NCI-H226 (cell line): ENCODE data around the gene SOAT1.
"Not testable (repeated sequence)": the region's sequence is repeated elsewhere in the genome, so short reads cannot be mapped to it uniquely, and the experiment has no call there.

ENCODE experiments used
- DNase-seq: peaks from one replicate; pipeline ENCODE4 v3.0.0-alpha.2; 2015

The SOAT1 gene

DNA sequence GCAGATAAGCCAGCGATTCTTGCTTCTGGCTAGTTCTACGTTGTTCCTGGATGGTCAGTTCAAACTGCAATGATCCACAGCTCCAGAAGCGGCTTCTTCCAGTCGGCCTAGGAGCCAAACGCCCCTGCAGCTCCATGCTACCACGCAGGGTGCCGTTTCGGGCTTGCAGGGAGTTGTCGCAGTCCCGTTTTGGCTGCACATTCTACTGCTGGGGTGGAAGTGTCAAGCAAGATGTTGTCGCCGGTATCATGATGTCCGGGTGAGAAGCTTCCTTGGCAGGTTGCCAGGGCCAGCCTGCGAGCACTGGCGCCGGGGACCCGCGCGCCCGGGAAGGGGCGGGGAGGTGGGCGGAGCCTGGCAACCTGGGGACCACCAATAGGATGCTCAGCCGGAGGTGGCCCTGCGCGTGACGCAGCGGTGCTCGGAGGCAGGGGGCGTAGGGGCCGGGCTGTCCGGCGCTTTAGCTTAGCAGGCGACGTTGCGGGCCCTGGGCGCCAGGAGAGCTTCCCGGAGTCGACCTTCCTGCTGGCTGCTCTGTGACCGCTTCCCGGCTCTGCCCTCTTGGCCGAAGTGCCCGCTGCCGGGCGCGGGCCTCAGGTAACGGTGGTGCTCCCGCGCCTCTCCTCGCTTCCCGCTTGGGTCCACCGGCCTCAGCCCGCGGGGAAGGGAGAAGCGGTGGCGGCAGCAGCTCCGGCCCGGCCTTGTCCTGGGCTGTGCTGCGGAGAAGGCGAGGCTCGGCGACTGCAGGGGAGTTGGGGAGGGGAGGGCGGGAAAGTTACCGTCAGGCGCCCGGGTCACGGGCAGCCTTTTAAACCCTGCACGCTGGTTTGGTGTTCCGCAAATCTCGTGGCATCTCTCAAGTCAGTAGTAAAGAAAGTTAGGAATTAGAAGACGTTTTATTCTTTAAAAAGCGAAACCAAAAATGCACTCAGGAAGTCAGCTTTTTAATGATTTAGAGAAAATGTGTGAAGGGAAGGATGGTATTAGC lies at the start of gene SOAT1:
Gene SOAT1 (plus strand): TSS at position 458 of the 988 bp plus-strand sequence. CDS start 8,888 bp downstream, outside the sequence.
- DNase-seq: peak; percentile 74

DNA sequence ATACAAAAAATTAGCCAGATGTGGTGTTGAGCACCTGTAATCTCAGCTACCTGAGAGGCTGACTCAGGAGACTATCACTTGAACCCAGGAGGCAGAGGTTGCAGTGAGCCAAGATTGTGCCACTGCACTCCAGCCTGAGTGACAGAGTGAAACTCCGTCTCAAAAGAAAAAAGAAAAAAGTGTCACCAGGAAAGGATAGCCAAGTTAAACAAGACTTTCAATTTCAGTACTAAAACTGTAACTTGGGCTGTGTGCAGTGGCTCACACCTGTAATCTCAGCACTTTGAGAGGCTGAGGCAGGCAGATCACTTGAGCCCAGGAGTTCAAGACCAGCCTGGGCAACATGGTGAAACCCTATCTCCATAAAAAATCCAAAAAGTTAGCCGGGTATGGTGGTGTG lies 48.2 kb upstream of the SOAT1 start:
- not testable (repeated sequence) for DNase-seq

DNA sequence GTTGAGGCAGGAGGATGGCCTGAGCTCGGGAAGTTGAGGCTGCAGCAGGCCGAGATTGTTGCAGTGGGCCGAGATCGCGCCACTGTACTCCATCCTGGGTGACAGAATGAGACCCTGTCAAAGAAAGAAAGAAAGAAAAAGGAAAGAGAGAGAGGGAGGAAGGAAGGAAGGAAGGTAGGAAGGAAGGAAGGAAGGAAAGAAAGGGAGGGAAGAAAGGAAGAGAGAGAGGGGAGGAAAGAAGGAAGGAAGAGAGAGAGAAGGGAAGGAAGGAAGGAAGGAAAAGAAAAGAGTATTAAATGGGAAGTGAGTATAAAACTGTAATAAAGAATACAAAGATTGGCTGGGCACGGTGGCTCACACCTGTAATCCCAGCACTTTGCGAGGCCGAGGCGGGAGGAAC lies 45.7 kb upstream of the SOAT1 start:
- no peak for DNase-seq

DNA sequence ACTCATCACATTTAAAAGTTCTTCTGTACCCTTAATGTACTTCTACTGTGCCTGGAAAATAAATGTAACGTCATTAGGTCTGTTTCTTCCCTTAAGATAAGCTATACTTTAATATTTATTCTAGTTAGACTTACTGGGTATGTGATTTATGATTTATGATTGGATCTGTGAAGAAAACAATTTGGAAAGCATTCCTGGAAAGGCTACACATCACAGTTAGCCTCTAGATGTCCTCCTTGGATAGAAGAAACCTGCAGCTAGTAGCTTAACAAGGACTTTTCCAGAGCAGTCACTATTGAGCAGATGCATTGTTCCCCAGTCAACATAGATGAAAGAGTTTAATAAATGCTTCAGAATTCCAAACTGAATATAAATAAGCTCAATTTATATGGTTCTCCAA lies 41.9 kb upstream of the SOAT1 start:
- DNase-seq: peak; percentile 17

DNA sequence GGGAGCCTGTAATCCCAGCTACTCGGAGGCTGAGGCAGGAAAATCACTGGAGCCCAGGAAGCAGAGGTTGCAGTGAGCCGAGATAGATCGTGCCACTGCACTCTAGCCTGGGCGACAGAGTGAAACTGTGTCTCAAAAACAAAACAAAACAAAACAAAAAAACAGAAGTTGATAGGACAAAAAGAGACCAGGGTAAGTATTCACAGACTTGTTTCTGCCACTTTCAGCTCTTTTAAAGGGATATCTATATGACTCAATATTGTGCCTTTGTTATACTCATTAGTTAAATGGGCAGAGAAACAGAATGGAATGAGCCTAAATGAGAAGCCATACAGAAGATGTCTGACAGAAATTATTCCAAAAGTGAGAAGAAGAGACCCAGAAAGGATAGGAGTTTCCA lies 41.0 kb upstream of the SOAT1 start:
- no peak for DNase-seq

DNA sequence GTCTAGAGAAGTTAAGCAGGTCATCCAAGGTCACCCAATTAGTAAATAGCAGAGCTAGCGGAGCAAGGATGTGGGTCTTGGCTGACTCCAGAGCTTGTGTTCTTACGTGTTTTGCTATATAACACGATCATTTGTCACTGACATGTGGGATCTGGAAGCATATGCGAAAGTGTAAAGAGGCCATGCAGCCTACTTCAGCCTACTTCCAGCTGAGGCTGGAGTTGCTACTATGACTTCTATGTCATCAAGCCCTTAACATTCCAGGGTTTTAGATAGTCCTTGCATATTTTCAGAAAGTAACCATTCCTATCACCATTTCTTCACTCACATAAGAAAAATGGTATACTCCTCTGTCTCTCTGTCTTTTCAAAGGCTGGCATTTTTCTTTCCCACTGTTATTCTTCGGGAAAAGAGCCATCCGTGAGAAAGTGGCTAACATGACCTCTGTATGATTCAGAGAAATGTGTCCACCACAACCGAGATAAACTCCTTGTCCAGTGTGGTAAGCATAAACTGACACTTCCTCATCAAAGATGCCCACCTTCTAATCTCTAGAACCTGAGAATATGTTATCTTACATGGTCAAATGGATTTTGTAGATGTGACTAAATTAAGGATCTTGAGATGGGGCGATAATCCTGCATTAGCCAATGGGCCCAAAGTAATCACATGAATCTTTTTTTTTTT lies 40.2 kb upstream of the SOAT1 start:
- DNase-seq: peak; percentile 66

DNA sequence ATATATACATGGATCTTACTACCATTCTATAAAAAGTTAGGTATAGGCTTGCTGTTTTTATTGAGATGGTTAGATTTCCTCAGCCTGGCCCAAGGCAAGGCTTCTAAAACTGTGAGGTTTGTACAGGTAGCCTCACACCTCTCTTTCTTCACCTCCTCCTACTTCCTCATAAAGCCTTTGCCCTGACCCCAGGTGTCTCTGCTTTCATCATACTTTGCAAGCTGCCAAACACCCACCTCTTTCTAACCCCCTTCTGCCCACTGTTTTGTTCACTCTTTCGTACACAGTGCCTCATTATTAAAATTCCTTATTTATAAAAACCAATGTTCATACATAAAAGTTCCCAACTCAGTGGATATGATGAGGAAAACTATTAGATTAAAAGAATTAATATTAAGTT lies 31.4 kb upstream of the SOAT1 start:
- DNase-seq: no peak

DNA sequence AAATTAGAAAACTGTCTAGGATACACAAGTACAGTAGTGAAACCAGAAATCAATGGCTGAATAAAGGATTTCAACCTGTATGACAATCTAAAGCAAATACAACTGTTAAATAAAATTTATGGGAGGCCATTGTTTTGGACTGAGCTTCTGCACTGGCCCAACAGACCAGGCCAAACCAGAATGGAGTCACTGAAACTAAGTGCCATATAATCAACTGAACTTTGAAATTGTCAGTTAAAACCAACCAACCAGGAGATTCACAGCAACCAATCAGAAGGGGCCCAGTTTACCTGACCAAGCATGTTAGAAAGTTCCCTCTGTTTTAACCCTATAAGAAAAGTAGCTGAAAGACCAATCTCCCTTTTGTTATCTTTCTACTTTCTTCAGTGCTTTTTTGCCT lies 30.5 kb upstream of the SOAT1 start:
- DNase-seq: no peak

DNA sequence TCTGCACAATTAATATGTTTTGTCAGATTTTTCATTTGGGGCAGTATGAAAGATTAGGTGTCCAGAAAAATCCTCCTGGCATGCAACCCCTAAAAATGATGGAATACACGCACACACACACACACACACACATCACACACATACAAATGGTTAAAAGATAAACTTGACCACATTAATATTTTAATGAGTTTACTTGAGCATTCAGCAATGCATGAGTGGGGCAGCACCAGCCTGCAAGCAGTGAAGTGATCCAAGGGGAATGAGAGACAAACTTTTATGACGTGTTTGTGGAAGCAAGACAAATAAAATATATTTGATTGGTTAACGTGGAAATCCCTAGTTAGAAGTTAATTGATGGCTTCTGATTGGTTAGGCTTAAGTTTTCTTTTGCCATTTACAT lies 29.1 kb upstream of the SOAT1 start:
- peak; percentile 32 for DNase-seq

DNA sequence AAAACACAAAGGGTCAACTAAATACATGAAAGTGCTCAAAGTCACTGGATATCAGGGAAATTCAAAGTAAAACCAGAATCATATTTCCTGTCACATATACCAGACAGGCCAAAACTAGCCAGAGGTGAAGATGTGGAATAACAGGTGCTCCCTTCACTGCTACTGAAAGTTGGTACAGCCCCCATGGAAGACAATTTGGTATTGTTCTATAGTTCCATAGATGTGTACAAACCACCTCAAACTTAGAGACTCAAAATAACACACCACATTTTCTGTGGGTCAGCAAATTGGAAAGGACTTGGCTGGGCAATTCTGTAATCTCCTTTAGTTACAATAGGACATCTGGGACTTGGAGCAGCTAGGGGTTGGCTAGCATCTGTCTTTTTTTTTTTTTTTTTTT lies 24.5 kb upstream of the SOAT1 start:
- no peak for DNase-seq

DNA sequence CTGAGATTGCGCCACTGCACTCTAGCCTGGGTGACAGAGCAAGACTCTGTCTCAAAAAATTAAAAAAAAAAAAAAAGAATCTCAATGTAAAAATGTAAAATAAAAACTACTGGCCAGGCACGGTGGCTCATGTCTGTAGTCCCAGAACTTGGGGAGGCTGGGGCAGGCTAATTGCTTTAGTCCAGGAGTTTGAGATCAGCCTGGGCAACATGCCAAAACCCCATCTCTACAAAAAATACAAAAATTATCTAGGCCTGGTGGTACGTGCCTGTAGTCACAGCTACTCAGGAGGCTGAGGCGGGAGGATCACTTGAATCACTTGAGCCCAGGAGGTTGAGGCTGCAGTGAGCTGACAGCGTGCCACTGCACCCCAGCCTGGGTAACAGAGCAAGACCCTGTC lies 19.2 kb upstream of the SOAT1 start:
- DNase-seq: not testable (repeated sequence)

DNA sequence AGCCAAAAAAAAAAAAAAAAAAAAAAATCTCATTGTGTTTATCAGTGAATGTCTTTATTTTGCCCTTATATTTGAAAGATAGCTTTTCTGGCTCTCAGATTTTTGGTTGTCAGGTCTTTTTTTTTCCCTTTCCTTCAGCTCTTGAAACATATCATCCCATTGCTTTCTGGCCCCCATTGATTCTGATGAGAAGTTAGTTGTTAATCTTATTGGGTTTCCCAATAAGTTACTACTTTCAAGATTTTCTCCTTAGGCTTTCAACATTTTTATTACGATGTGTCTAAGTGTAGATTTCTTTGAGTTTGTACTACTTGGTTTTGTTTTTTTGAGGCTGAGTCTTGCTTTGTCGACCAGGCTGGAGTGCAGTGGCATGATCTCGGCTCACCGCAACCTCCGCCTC lies 14.7 kb upstream of the SOAT1 start:
- DNase-seq: no peak

DNA sequence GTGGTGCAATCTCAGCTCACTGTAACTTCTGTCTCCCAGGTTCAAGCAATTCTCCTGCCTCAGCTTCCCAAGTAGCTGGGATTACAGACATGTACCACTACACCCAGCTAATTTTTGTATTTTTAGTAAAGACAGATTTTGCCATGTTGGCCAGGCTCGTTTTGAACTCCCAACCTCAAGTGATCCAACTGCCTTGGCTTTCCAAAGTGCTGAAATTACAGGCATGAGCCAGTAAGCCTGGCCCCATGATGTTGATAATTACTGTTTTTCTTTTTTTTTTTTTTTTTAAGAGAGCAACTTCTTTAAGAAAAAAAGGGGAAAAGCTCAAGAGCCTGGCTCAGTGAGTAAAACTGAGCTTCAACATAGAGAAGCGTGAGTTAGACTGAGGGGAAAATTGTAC lies 9.6 kb upstream of the SOAT1 start:
- DNase-seq: no peak

DNA sequence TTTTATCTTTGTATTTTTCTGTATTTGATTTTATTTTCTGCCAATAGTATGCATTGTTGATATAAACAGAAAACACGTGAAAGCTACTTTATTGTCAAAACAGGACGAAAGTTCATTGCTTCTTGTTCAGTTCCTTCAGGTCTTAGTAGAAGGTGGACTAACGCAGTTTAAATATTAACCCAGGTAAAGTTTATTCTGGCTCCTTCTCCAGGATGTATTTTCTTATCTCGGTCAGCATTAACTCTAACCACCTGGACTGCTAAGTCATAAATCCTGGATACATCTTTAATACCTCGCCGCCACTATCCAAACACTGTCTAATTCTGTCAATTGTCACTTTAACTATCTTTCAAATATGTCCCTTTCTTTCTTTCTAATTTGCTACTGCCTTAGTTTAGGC lies 5.7 kb upstream of the SOAT1 start:
- DNase-seq: no peak

DNA sequence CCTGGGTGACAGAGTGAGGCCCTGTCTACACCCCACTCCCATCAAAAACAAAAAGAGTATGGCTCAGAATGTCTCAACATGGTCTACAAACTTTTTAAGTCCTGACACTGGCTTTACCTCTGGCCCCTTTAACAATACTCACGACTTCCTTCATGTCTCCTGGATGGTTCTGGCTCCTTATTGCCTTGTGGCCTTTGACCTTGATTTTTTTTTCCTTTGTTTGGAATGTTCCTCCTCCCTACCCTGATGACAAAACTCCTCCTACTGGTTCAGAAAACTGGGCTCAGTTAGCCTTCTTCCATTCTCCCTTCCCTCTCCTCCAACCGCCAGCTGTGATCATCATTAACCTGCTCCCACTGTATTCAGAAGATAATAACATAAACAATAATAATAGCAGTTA lies 4.6 kb upstream of the SOAT1 start:
- DNase-seq: no peak

DNA sequence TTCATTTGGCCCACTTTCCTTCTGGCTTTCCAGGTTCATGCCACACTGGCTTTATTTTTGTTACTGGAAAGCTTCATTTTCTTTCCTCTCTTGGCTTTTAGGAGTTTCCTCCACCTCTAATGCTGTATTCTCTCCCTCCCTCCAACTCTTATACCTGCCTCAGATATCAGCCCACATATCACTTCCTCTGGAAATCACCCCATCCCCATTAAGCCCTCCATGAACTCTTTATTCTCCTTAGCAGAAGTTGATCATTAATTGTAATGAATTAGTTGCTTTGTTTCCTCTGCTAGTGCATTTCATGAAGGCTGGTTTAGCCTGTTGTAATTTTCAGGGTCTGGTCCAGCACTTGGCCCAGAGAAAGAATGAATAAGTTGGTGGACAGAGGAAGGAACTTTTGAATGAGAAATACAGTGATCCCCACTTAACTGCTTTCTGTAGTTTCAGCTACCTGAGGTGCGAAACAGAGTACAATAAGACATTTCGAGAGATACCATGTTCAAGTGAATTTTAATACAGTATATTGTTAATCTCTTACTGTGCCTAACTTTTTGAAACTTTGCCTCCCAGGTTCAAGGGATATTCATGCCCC lies 1.7 kb downstream of the SOAT1 start:
- no peak for DNase-seq

DNA sequence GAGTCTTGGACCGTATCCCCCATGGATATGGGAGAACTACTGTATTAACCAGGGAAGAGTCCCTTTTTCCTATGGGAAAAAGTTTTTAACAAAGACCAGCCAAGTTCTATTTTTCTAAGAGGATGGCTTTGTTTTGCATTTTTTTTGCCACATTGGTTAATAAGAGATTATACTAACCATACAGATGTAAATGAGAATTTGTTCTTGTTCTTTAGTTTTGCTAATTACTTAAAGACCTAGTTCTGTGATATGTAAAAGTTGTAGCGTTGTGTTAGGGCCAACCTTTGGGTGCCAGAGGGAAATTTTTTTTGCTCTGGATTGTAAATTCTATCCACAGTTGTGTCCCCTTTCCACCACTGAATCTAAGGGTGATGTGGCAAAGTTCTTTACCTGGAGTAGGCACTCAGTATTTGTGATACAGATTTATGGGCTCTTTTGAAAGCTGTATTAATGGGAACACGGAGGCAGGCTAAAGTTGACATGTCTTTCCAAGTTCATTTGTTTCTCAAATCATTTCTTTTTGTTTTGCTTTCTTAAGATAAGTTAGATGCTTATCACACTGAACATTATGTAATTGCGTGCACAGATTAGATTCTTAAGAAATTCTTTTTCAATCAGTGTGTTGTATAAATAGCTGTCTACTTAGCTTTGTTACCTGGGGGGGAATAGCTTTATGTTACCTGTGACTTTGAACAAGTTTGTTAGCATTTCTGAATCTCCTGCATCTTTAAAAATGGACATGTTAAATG lies 2.9 kb downstream of the SOAT1 start:
- DNase-seq: no peak

DNA sequence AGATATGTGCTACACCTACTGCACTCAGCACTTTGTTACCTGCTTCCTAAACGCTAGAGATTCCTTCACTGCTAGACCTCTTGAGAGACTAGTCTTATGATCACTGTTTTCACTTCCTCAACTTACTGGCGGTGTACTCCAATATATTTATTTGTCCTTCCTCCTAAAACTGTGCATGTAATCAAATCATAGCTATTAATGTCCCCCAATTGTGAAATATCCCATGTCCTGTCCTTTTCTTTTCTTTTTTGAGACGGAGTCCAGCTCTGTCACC lies 3.4 kb downstream of the SOAT1 start:
- no peak for DNase-seq

DNA sequence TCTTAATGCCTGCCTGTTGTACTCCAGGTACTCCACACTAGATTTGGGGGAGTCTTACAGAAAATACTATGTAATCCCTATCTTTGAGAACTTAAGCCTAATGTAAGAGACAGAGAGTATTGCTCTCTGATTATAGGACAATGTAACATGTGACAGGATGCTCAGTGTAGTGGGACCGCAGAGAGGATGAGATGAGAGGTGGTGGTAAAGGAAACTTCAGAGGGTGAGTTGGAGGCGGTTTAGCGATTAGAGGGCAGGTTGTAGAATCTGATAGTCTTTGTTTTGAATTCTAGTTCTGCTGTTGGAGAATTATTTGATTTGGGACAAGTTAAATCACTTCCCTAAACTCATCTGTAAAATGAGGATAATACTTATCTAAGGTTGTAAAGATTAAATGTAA lies 5.4 kb downstream of the SOAT1 start:
- DNase-seq: no peak

DNA sequence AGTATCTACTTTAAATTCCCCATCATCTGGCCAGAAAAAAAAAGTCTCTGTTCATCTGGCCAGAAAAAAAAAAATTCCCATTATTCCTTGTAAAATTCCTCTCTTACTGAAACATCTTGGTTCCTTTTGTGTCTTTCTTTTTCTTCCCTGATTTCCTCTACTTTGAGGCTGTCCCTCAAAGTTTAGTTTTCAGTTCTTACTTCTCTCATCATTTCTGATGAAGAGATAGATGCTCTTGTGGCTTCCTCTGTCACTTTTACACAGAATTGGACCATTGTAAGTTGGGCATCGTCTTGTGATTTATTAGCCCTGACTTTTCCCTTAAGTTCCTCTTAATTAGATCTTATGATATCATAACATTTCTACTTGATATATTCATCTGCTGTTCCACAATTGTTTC lies 6.5 kb downstream of the SOAT1 start:
- DNase-seq: no peak

DNA sequence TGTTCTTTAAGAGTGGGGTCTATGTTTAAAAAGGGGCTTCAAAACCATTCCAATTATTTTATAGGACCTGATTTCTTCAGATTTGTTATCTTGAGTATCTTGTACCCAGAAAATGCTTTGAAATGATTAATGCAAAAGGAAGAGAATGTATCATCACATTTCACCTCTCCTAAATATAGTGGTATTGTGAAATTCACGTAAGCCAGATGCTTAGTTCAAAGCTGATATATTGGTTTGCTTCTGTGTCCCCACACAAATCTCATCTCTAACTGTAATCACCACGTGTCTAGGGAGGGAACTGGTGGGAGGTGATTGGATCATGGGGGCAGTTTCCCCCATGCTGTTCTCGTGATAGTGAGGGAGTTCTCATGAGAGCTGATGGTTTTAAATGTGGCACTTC lies 8.5 kb downstream of the SOAT1 start:
- DNase-seq: no peak

DNA sequence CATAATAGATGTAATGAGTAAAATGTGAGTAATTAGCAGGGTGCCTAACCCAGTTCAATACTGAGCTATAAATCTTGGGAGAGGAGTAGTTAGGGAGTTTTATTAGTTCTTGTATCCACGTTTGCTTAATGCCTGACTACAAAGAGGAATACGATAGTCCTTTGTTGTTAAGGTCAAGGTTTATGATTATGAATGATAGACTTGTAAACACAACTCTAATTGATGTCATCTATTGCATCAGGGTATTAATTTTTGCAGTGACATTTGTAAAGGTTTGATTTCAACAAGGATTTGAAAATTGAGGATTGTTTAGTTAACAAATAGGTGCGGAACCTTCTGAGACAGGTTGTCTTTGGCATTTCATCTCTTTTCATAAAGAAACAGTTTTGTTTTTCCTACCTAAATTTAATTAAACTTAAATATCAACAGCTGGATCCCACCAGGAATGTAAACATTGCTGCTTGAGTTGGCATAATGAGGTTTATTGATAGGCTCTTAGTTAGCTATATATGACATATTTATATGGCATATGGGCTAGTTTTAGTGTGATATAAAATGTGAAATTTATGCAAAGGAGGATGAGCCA lies 9.7 kb downstream of the SOAT1 start:
- DNase-seq: no peak

DNA sequence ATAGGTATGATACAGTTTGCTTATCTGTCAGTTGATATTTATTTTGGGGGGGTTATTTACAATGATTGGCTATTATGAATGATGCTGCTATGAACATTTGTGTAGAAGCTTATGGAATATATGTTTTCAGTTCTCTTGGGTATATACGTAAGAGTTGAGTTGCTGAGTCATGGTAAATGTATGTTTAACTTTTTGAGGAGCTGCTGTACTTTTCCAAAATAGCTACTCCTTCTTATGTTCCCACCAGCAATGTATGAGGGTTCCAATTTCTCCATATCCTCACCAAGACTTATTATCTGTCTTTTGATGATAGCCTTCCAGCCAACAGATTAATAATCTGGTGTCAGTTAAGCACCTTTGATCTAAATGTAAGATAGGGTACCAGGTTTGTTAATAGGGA lies 11.9 kb downstream of the SOAT1 start:
- DNase-seq: no peak
